Lung (tissue), 12 donors: ENCODE measurements around the gene POLR2L. TPM values are rescaled to one million over a fixed set of nuclear protein-coding genes. Genes with fewer than 3 reads are reported as not detected.
A peak's percentile ranks its signal among the peaks of the same experiment; 100 is the strongest.

Experiments
- ATAC-seq: fragments of 200-7000 bp; cut with Tn5 transposase; one replicate; pipeline ENCODE4 v1.9.1; 2020; ENCODE audit warnings: moderate number of reproducible peaks; ENCODE audit not compliant: insufficient read depth, low FRiP score
- DNase-seq, 3 donors: peaks; one replicate each; pipeline ENCODE4 v3.0.0-alpha.2; 2013 to 2017
- H3K27ac ChIP-seq, 2 donors: one replicate each; pipeline ENCODE4 v1.5.1; 2013; ENCODE audit warnings: mild to moderate bottlenecking in 2 of 2, moderate library complexity in 2 of 2, control low read depth in 1 of 2, inconsistent platforms in 1 of 2, low read depth in 1 of 2, low read length in 1 of 2
- H3K27me3 ChIP-seq, 3 donors: one replicate each; pipeline ENCODE4 v1.5.1; 2013; ENCODE audit warnings: low read length in 2 of 3; ENCODE audit not compliant: control insufficient read depth in 3 of 3, insufficient read depth in 3 of 3
- H3K36me3 ChIP-seq, 4 donors: one replicate each; pipeline ENCODE4 v1.5.1; 2013; ENCODE audit warnings: low read length in 4 of 4, mild to moderate bottlenecking in 1 of 4, moderate library complexity in 1 of 4; ENCODE audit not compliant: control insufficient read depth in 4 of 4, insufficient read depth in 4 of 4
- H3K4me1 ChIP-seq, 5 donors: one replicate each; pipeline ENCODE4 v1.5.1; 2013; ENCODE audit warnings: low read length in 5 of 5, mild to moderate bottlenecking in 2 of 5, moderate library complexity in 1 of 5; ENCODE audit not compliant: control insufficient read depth in 5 of 5, insufficient read depth in 5 of 5
- H3K4me3 ChIP-seq: one replicate; pipeline ENCODE4 v1.5.1; 2013; ENCODE audit warnings: mild to moderate bottlenecking, control low read depth, moderate library complexity
- H3K9ac ChIP-seq, 2 donors: one replicate each; pipeline ENCODE4 v1.5.1; 2013; ENCODE audit warnings: low read length in 2 of 2, control low read depth in 1 of 2; ENCODE audit not compliant: insufficient read depth in 1 of 2
- H3K9me3 ChIP-seq, 4 donors: one replicate each; pipeline ENCODE4 v1.5.1; 2013; ENCODE audit warnings: low read length in 3 of 4, mild to moderate bottlenecking in 1 of 4, moderate library complexity in 1 of 4; ENCODE audit not compliant: control insufficient read depth in 4 of 4, insufficient read depth in 3 of 4
- CTCF ChIP-seq: IDR thresholded peaks from 2 replicates; pipeline ENCODE4 v1.5.1; 2012; ENCODE audit warnings: mild to moderate bottlenecking; ENCODE audit errors: control extremely low read depth, extremely low read depth
- whole genome bisulfite sequencing, 2 donors: extraction: QIAGEN DNeasy Blood & Tissue Kit; methylation state at CpG; one replicate each; pipeline ENCODE4 v1.1.7; 2013; 5-methylcytosine and 5-hydroxymethylcytosine counted together
- polyA plus RNA-seq, 2 donors: library from polyadenylated mRNA; stranded (reverse); fragments of 200-250 nt; gene quantifications; one replicate each; pipeline ENCODE4 v1.2.1, GENCODE V29; 2013
- total RNA-seq, 2 donors: library from RNA; depleted of rRNA in 1 of 2; stranded (reverse); fragments of >200 nt in 1 of 2; gene quantifications; one replicate each; pipeline ENCODE4 v1.2.1, GENCODE V29; 2014 to 2021
- donor health status: control.
- donor health status: control.
- donor health status: Bipolar disorder and iron deficiency.
- donor health status: healthy.
- donor health status: DM: yes; HTN: yes; CAD: no.

POLR2L gene
- total and polyA plus RNA-seq, 4 donors = 144 to 183 (median 167) TPM

- ATAC-seq = no peak
- H3K27me3 ChIP-seq = peaks cover 0 to 24% (median 16%) of the 10 kb centered on the region in 3 donors
- WGBS, 2 donors = 74 to 78% methylated on average over 31 of the region's 31 CpGs
- TF ChIP-seq CTCF = no peak
- H3K36me3 ChIP-seq = peaks cover 0 to 4% (median 2%) of the 10 kb centered on the region in 4 donors
- peaks cover 0 to 75% (median 27%) of the 10 kb centered on the region in 5 donors for H3K4me1 ChIP-seq
- no peak overlapping the region for H3K4me3 ChIP-seq
- no peak for DNase-seq
- no peak overlapping the region for H3K27ac ChIP-seq
- no peaks in the 10 kb centered on the region for H3K9me3 ChIP-seq
- H3K9ac ChIP-seq = no peak overlapping the region
Observed at GRCh38 chr11:831118-831864, 11.0 kb downstream of the POLR2L start.

GRCh38 chr11:830295-831117 is 11.8 kb downstream of the POLR2L start:
- Histone ChIP-seq H3K27ac (peak overlapping the region in 1 of 2 donors; percentile 77), H3K9ac (no peak overlapping the region), H3K27me3 (peaks cover 0 to 24% (median 19%) of the 10 kb centered on the region in 3 donors), H3K4me3 (no peak overlapping the region), H3K36me3 (no peaks in the 10 kb centered on the region), H3K4me1 (peaks cover 0 to 76% (median 33%) of the 10 kb centered on the region in 5 donors), H3K9me3 (no peaks in the 10 kb centered on the region)
- WGBS, 2 donors = 12 to 19% methylated on average over 63 to 78 of the region's 78 CpGs
- DNase-seq (peak; percentile 61 to 69 (median 64)), ATAC-seq (peak; percentile 49)
- TF ChIP-seq CTCF = no peak

- H3K9me3 ChIP-seq = no peaks in the 10 kb centered on the region
- H3K27me3 ChIP-seq = peaks cover 0 to 24% (median 19%) of the 10 kb centered on the region in 3 donors
- DNase-seq = no peak
- no peak overlapping the region for H3K4me3 ChIP-seq
- H3K4me1 ChIP-seq = peaks cover 0 to 76% (median 38%) of the 10 kb centered on the region in 5 donors
- H3K27ac ChIP-seq = peak overlapping the region in 1 of 2 donors; percentile 77
- H3K9ac ChIP-seq = no peak overlapping the region
- WGBS, 2 donors = 1 to 5% methylated on average over 33 to 39 of the region's 39 CpGs
- no peak for TF ChIP-seq CTCF
- ATAC-seq = no peak
- H3K36me3 ChIP-seq = peaks cover 0 to 4% (median 1%) of the 10 kb centered on the region in 4 donors
Observed at GRCh38 chr11:829847-830294, 12.5 kb downstream of the POLR2L start.
